ENCODE measurements around the gene RSPH1. TPM values are rescaled to one million over a fixed set of nuclear protein-coding genes. Genes with fewer than 3 reads are reported as not detected.
A peak's percentile ranks its signal among the peaks of the same experiment; 100 is the strongest.

Gene RSPH1
- total RNA-seq, 1 donor from 2014 or later = 0.42 TPM

- no peak overlapping the region for H3K4me3 Mint-ChIP-seq (ENCODE audit: unreplicated experiment)
- no peak overlapping the region for H3K27ac Mint-ChIP-seq (ENCODE audit: unreplicated experiment)
- H3K4me1 Mint-ChIP-seq (ENCODE audit: low read depth, unreplicated experiment) = peaks cover 22% of the 10 kb centered on the region
- peaks cover 1% of the 10 kb centered on the region for H3K27me3 Mint-ChIP-seq (ENCODE audit: unreplicated experiment)
- peak; percentile 21 for DNase-seq
- peaks cover 18% of the 10 kb centered on the region for H3K36me3 Mint-ChIP-seq (ENCODE audit: unreplicated experiment)
- no peak for TF ChIP-seq CTCF (IDR thresholded peaks at IDR 0.05; ENCODE audit: partially characterized antibody, unreplicated experiment)
- H3K9me3 Mint-ChIP-seq (ENCODE audit: unreplicated experiment) = peaks cover 1% of the 10 kb centered on the region
Measured at GRCh38 chr21:42542596-42542995, 46.6 kb upstream of the RSPH1 start.

DNA sequence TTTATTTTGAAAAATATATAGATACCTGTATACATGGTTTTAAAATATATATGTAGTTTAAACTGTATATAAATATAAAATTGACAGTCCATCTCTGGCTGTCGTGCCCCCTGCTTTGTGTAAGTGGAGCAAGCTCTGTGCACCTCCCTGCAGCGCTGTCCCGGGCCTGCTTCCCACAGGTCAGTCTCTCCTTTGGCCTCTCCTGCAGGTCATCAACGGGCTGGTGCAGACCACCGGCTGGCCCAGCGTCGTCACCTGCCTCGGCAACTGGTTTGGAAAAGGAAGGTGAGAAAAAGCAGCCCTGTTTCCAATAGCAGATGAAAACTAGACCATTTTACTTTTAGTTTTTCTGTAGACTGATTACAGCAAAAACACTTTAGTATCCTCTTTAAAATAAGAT lies 46.2 kb upstream of the RSPH1 start:
- TF ChIP-seq CTCF (IDR thresholded peaks at IDR 0.05; ENCODE audit: partially characterized antibody, unreplicated experiment) = no peak
- Mint-ChIP-seq H3K9me3 (ENCODE audit: unreplicated experiment) (peaks cover 1% of the 10 kb centered on the region), H3K36me3 (ENCODE audit: unreplicated experiment) (peaks cover 18% of the 10 kb centered on the region), H3K27me3 (ENCODE audit: unreplicated experiment) (peaks cover 1% of the 10 kb centered on the region), H3K4me1 (ENCODE audit: low read depth, unreplicated experiment) (peaks cover 24% of the 10 kb centered on the region), H3K27ac (ENCODE audit: unreplicated experiment) (no peak overlapping the region), H3K4me3 (ENCODE audit: unreplicated experiment) (no peak overlapping the region)
- peak; percentile 9 for DNase-seq

DNA sequence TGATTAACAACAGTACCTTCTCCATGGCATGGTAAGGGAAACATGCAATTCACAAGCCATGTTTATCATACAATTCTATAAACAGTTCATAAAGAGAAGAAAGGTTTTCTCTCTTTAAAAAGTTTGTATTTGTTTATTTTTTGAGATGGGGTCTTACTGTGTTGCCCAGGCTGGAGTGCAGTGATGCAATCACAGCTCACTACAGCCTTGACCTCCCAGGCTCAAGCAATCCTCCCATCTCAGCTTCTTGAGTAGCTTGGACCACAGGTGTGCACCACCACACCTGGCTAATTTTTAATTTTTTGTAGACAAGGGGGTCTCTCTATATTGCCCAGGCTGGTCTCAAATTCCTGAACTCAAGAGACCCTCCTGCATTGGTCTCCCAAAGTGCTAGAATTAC lies 45.6 kb upstream of the RSPH1 start:
- H3K4me3 Mint-ChIP-seq (ENCODE audit: unreplicated experiment) = no peak overlapping the region
- H3K4me1 Mint-ChIP-seq (ENCODE audit: low read depth, unreplicated experiment) = peaks cover 26% of the 10 kb centered on the region
- H3K27ac Mint-ChIP-seq (ENCODE audit: unreplicated experiment) = no peak overlapping the region
- peaks cover 14% of the 10 kb centered on the region for H3K36me3 Mint-ChIP-seq (ENCODE audit: unreplicated experiment)
- DNase-seq = no peak
- TF ChIP-seq CTCF (IDR thresholded peaks at IDR 0.05; ENCODE audit: partially characterized antibody, unreplicated experiment) = no peak
- peaks cover 1% of the 10 kb centered on the region for H3K9me3 Mint-ChIP-seq (ENCODE audit: unreplicated experiment)
- H3K27me3 Mint-ChIP-seq (ENCODE audit: unreplicated experiment) = peaks cover 1% of the 10 kb centered on the region

GRCh38 chr21:42541174-42541573 lies 45.1 kb upstream of the RSPH1 start:
- TF ChIP-seq CTCF (IDR thresholded peaks at IDR 0.05; ENCODE audit: partially characterized antibody, unreplicated experiment) = no peak
- no peak for DNase-seq
- H3K27me3 Mint-ChIP-seq (ENCODE audit: unreplicated experiment) = peaks cover 1% of the 10 kb centered on the region
- no peak overlapping the region for H3K4me3 Mint-ChIP-seq (ENCODE audit: unreplicated experiment)
- no peak overlapping the region for H3K27ac Mint-ChIP-seq (ENCODE audit: unreplicated experiment)
- H3K36me3 Mint-ChIP-seq (ENCODE audit: unreplicated experiment) = peaks cover 10% of the 10 kb centered on the region
- peaks cover 1% of the 10 kb centered on the region for H3K9me3 Mint-ChIP-seq (ENCODE audit: unreplicated experiment)
- H3K4me1 Mint-ChIP-seq (ENCODE audit: low read depth, unreplicated experiment) = peaks cover 26% of the 10 kb centered on the region

GRCh38 chr21:42540396-42540795 lies 44.4 kb upstream of the RSPH1 start:
- Mint-ChIP-seq H3K4me1 (ENCODE audit: low read depth, unreplicated experiment) (peaks cover 26% of the 10 kb centered on the region), H3K27ac (ENCODE audit: unreplicated experiment) (peak overlapping the region; percentile 60), H3K9me3 (ENCODE audit: unreplicated experiment) (peaks cover 1% of the 10 kb centered on the region), H3K27me3 (ENCODE audit: unreplicated experiment) (no peaks in the 10 kb centered on the region), H3K4me3 (ENCODE audit: unreplicated experiment) (peak overlapping the region; percentile 39), H3K36me3 (ENCODE audit: unreplicated experiment) (peaks cover 8% of the 10 kb centered on the region)
- no peak for DNase-seq
- no peak for TF ChIP-seq CTCF (IDR thresholded peaks at IDR 0.05; ENCODE audit: partially characterized antibody, unreplicated experiment)
